Measurements from ENCODE around the gene RFPL3. TPM values are rescaled to one million over a fixed set of nuclear protein-coding genes. Genes with fewer than 3 reads are reported as not detected.
A peak's percentile ranks its signal among the peaks of the same experiment; 100 is the strongest.

Gene RFPL3
- total and polyA plus RNA-seq, 12 donors = not detected

DNA sequence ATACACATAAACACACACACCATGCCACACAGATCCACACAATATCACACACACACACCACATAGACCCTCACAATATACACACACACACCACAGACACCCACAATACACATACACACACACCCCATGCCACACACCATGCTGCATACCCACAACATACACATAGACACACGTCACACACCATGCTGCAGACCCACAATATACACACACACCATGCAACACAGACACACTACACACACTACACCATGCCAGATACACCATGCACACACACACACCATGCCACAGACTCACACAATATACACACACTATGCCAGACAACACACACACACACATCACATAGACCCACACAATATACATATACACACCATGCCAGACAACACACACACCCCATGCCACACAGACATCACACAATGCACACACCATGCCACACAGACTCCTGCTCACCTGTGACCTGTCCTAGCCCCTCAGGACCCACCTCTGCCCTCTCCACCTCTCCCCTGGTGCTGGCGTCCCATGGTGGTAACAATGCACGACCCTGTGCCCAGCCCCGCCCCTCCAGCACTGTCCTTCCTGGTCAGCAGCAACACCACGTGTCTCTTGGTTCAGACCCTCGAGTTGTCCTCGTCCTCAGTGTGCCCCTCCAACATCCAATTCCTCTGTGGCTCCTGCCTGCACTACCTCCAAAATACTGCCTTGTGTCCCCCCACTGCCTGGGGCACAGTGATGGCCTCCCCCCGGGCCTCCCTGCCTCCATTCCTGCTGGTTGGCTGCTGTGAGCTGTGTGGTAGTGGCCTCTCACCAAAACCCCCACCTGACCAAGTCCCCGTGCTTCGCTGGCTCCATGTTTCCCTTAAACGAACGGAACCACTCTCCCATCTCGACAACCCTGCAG is 23.7 kb upstream of the RFPL3 start:
- intact Hi-C loops (cut with DNase I) = no loop called here
- H3K4me1 ChIP-seq = peaks cover 0 to 32% (median 0%) of the 10 kb centered on the region in 9 donors
- peak in 2 of 8 donors; percentile 5 to 19 for ATAC-seq
- H3K27me3 ChIP-seq = peaks cover 0 to 3% (median 0%) of the 10 kb centered on the region in 7 donors
- DNase-seq = no peak
- H3K27ac ChIP-seq = no peak overlapping the region
- H3K9me3 ChIP-seq = no peaks in the 10 kb centered on the region
- TF ChIP-seq, protein P1, sequence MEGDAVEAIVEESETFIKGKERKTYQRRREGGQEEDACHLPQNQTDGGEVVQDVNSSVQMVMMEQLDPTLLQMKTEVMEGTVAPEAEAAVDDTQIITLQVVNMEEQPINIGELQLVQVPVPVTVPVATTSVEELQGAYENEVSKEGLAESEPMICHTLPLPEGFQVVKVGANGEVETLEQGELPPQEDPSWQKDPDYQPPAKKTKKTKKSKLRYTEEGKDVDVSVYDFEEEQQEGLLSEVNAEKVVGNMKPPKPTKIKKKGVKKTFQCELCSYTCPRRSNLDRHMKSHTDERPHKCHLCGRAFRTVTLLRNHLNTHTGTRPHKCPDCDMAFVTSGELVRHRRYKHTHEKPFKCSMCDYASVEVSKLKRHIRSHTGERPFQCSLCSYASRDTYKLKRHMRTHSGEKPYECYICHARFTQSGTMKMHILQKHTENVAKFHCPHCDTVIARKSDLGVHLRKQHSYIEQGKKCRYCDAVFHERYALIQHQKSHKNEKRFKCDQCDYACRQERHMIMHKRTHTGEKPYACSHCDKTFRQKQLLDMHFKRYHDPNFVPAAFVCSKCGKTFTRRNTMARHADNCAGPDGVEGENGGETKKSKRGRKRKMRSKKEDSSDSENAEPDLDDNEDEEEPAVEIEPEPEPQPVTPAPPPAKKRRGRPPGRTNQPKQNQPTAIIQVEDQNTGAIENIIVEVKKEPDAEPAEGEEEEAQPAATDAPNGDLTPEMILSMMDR (IDR thresholded peaks at IDR 0.05) = no peak
- 62 to 69% methylated on average over 13 of the region's 13 CpGs for WGBS, 2 donors
- no peaks in the 10 kb centered on the region for H3K36me3 ChIP-seq
- H3K4me3 ChIP-seq = no peak overlapping the region

DNA sequence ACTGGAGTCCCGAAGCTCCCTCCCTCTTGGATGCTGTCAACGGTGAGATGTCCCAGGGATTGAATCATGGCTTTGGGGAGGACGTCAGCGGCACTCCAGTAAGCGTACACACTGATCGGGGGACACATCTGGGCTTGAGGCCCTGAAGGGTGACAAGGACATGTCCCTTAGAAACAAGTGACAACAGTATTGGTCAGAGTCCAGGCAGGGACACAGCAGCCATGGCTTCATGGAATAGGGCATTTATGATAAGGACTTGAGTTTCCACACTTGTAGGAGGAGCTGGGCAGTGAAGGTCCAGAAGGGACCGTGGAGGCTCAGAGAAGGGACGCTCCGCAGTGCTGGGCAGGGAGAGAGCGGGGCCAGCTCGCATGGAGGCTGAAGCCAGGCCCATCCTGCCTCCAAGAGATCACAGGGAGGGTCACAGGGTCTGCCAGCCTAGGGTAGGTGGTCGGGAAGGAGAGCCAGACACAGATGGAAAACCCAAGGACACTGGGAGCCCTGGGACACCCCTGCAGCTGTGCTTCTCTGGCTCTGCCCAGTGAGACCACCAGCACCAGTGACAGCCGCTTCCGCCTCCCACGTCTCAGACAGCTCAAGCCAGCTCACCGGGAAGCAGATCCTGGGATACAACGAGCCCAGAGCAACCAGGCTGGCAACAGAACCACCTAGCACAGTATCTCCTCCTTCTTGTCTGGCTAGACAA is 22.9 kb upstream of the RFPL3 start:
- Histone ChIP-seq H3K4me1 (peaks cover 0 to 32% (median 0%) of the 10 kb centered on the region in 9 donors), H3K9me3 (no peaks in the 10 kb centered on the region), H3K27ac (no peak overlapping the region), H3K4me3 (no peak overlapping the region), H3K27me3 (peaks cover 0 to 10% (median 2%) of the 10 kb centered on the region in 7 donors), H3K36me3 (no peaks in the 10 kb centered on the region)
- WGBS, 2 donors = 53 to 72% methylated on average over 17 of the region's 17 CpGs
- peak in 1 of 2 donors; percentile 34 for DNase-seq
- intact Hi-C loops (cut with DNase I) = no loop called here
- TF ChIP-seq, protein P1 (IDR thresholded peaks at IDR 0.05) = no peak
- peak in 6 of 8 donors; percentile 60 to 92 (median 77) for ATAC-seq

DNA sequence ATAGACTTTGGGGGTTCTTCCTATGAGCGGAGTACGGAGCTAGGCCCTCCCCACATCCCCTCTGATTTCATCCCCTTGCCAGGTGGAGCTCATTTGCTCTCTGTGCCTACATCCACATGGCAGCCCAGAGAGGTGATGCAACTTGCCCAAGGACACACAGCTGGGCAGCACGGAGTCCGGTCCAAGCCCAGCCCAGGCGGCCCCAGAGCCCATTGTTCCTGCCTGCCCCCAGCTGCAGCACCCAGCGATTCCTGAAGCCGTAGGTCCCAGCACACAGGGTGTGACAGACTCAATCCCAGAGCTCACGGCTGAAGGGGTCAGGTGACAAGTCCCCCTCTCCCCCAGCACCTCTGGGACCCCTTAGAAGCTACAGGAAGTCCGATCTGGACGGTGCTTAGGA is 22.2 kb upstream of the RFPL3 start:
- H3K4me3 ChIP-seq = no peak overlapping the region
- peaks cover 0 to 32% (median 0%) of the 10 kb centered on the region in 9 donors for H3K4me1 ChIP-seq
- no peak for DNase-seq
- intact Hi-C loops (cut with DNase I) = no loop called here
- WGBS, 2 donors = 79 to 84% methylated on average over 10 of the region's 10 CpGs
- no peak for ATAC-seq
- H3K36me3 ChIP-seq = no peaks in the 10 kb centered on the region
- TF ChIP-seq, protein P1 (IDR thresholded peaks at IDR 0.05) = no peak
- no peaks in the 10 kb centered on the region for H3K9me3 ChIP-seq
- H3K27me3 ChIP-seq = peaks cover 0 to 16% (median 4%) of the 10 kb centered on the region in 7 donors
- no peak overlapping the region for H3K27ac ChIP-seq

DNA sequence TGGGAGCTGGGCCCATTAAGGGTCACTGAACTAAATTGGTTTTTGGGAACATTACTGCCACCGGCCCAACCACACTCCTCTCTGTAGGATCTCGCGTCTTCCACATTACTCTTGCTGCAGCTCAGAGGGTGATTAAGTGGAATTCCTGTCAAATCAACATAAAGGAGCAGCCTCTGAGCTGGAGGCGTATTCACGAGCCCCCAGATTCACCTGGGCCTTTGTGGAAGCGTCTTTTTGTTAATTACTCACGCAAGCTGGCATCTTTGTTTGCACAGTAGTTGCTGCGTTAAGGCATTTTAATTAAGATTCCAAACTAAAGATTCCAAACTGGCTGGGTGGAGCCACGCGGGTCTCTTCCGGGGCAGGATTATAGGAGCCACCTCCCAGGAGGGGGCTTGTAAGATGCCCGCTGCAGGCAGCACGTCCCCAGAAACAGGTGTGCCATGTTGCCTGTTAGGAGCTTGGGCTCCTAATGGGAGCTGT is 21.5 kb upstream of the RFPL3 start:
- H3K27ac ChIP-seq = no peak overlapping the region
- no peak for DNase-seq
- no peak overlapping the region for H3K4me3 ChIP-seq
- intact Hi-C loops (cut with DNase I) = no loop called here
- no peaks in the 10 kb centered on the region for H3K9me3 ChIP-seq
- H3K4me1 ChIP-seq = peaks cover 0 to 32% (median 0%) of the 10 kb centered on the region in 9 donors
- 65 to 73% methylated on average over 13 of the region's 13 CpGs for WGBS, 2 donors
- TF ChIP-seq, protein P1 (IDR thresholded peaks at IDR 0.05) = no peak
- no peak for ATAC-seq
- H3K36me3 ChIP-seq = no peaks in the 10 kb centered on the region
- H3K27me3 ChIP-seq = peaks cover 0 to 23% (median 9%) of the 10 kb centered on the region in 7 donors
